LNCAP (cell line): Measurements from ENCODE around the gene GREB1L.

Source experiments
- TF ChIP-seq, protein P1 (sequence below): fragments of 450-650 bp; IDR thresholded peaks from 2 replicates; pipeline ENCODE4 v1.5.1; 2017; ENCODE audit warnings: mild to moderate bottlenecking

The GREB1L gene

DNA sequence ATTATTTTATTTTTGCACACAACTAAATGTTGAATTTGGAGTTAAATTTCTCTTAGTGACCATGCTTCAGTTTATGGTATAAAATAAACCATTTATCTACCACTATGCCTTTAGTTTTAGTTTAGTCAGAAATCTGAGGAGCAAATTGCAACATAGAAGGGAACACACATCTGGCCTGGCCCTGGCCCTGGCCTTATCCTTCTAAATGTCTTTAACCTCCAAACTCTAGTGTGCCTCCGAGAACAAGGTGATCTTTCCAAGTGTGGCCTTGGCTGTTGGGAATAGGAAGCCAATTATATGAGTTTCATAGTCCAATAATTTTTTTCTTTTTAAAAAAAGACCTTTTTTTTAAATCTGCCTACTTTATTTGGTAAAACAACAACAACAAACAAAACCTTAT is 31.8 kb upstream of the GREB1L start:
- TF ChIP-seq, protein P1, sequence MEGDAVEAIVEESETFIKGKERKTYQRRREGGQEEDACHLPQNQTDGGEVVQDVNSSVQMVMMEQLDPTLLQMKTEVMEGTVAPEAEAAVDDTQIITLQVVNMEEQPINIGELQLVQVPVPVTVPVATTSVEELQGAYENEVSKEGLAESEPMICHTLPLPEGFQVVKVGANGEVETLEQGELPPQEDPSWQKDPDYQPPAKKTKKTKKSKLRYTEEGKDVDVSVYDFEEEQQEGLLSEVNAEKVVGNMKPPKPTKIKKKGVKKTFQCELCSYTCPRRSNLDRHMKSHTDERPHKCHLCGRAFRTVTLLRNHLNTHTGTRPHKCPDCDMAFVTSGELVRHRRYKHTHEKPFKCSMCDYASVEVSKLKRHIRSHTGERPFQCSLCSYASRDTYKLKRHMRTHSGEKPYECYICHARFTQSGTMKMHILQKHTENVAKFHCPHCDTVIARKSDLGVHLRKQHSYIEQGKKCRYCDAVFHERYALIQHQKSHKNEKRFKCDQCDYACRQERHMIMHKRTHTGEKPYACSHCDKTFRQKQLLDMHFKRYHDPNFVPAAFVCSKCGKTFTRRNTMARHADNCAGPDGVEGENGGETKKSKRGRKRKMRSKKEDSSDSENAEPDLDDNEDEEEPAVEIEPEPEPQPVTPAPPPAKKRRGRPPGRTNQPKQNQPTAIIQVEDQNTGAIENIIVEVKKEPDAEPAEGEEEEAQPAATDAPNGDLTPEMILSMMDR, result no peak

DNA sequence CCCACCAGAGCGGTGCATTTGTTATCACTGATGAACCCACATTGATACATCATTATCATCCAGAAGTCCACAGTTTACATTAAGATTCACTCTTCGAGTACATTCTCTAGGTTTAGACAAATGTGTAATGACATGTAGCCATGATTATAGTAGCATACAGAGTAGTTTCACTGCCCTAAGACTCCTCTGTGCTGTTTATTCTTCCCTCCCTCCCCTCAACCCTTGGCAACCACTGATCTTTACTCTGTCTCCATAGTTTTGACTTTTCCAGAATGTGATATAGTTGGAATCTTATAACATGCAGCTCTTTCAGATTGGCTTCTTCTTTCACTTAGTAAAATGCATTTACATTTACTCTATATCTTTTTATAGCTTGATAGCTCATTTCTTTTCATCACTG is 31.2 kb upstream of the GREB1L start:
- TF ChIP-seq, protein P1, result no peak

DNA sequence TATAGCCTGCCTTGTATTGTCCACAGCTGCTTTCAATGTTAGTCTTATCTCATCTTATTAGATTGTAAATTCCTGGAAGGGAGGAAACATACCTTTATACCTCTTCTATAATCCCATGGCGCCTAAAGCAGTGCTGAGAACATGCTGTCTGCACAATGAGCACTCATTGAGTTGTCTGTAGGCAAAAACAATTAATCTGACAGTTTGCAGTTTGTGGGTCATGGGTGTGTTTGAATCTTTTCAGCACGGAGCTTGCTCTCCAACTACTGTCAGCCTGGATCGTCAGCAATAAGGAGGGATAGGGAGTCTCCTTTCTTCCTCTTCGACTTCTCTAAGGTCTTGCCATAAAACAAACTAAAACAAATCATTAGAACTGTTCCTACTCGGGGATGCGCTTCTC is 26.5 kb upstream of the GREB1L start:
- TF ChIP-seq, protein P1, result no peak

DNA sequence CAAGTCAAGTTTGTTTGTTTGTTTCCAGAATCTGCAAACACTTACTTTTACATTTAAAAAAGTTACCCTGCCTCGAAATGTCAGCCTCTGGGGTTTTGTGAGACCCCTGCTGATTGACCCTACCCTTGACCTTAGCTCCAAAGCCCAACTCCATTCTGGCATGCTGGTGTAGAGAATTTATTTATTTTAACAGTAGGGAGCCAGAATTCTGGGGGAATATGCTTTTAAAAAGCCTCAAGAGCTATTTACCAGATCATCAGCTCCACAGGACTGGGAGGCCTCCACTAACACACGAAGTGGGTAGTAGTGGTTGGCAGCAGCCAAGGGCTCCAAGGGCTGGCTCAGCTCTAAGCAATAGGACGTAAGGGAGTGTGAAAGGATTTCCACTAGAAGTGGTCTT is 23.2 kb upstream of the GREB1L start:
- TF ChIP-seq, protein P1, result no peak

DNA sequence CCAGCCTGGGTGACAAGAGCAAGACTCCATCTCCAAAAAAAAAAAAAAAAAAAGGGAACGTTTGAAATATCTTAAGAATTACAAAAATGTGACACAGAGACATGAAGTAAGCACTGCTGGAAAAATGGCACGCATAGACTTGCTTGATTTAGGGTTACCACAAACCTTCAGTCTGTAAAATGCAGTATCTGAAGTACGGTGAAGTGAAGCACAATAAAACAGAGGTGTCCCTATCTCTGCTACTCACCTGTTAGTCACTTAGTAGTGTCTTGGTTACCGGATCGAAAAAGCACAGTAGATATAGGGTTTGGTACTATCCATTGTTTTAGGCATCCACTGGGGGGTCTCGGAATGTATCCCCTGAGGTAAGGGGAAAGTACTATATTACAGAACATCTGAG is 11.6 kb upstream of the GREB1L start:
- TF ChIP-seq, protein P1, result no peak

DNA sequence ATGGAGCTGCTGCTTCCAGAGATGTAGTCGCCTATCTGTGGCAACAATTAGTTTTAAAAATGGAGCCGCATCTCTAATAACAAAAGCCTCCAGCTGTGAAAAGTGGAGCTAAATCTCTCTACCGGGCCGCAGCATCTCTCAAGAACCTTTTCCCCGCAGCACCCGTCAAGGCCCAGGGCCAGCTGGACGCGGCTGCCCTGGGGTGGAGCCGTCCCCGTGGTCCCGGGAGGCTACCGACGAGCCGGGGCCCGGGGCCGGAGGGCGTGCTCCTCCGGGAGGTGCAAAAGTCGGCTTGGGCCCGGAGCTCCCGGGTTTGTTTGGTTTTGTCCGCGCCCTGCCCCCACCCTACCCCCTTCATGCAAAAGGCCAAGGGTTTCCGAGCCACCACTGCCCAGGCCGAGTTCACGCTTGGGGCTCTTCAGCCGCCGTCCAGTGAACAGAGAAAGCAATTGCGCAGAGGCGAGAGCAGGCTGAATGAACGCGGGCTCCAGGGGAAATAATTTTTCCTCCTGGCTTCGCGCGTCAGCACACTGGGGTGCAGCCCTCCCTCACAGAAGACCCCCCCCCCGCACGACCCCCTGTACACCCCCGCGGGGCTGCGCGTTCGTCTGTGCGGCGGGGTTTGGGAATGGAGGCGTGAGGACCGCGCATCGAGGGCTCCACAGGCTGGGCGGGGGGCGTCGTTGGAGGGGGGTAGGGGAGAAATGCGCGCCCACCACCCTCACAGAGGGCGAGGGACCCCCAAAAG is 557 bp upstream of the GREB1L start:
- TF ChIP-seq, protein P1, result no peak

DNA sequence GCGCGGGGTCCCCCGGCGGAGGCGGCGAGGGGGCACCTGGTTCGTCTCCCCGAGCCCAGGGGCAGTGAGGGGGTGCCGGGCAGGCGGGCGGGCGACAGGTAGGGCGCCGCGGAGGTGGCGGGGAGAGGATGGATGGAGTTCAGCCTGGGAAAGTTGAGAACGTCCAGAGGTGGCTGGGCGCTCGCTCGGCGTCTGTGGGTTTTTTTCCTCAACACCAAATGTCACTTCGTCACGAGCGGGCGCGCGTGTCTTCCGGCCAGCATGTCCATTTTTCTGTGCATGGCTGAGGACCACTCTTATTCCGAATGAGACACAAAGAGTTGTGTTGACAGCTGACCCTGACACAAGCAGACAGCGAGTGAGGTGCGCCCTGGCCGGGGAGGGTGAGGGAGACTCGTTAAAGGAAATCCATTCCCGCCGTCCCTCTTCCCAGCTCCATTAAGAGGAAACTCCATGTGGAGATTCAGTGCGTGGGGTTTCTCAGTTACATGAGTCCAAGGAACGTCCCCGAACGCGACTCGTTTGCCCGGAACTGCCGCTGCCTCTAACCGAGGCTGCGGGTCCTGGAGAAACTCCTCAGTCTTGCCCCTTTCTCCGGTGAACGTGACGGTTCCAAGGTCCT is 859 bp downstream of the GREB1L start:
- TF ChIP-seq, protein P1, result no peak
